ENCODE measurements around the gene ZNF474.

Gene ZNF474

GRCh38 chr5:122105909-122106308 lies 23.4 kb upstream of the ZNF474 start:
- TF ChIP-seq CTCF (IDR thresholded peaks at IDR 0.05; ENCODE audit: low read depth, low read length, missing control alignments): no peak
- no peak overlapping the region for H3K4me3 ChIP-seq (ENCODE audit: low read depth, low read length)
- DNase-seq (ENCODE audit: low read depth): no peak

DNA sequence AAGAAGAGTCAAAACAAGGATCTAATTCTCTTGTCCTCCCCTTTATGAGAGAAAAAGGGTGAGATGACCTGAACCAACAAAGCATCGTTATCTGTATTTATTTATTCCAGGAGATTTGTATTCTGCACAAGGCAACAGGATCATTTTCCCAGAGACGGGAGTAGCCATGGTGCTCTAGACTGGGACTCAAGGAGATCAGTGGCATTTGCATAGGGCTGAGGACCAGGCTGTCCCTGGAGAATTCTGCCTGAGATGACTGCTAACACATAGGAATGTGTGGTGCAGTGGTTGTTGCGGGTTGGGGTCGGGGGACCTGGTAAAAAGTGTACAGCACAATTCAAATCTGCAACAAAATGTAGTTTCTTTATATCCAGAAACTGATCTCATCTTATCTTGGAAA lies 22.3 kb upstream of the ZNF474 start:
- no peak overlapping the region for H3K4me3 ChIP-seq (ENCODE audit: low read depth, low read length)
- DNase-seq (ENCODE audit: low read depth): no peak
- TF ChIP-seq CTCF (IDR thresholded peaks at IDR 0.05; ENCODE audit: low read depth, low read length, missing control alignments): no peak

GRCh38 chr5:122110987-122111386 lies 18.4 kb upstream of the ZNF474 start:
- TF ChIP-seq CTCF (IDR thresholded peaks at IDR 0.05; ENCODE audit: low read depth, low read length, missing control alignments): no peak
- no peak overlapping the region for H3K4me3 ChIP-seq (ENCODE audit: low read depth, low read length)
- no peak for DNase-seq (ENCODE audit: low read depth)

- no peak for DNase-seq (ENCODE audit: low read depth)
- no peak overlapping the region for H3K4me3 ChIP-seq (ENCODE audit: low read depth, low read length)
- no peak for TF ChIP-seq CTCF (IDR thresholded peaks at IDR 0.05; ENCODE audit: low read depth, low read length, missing control alignments)
Observed at GRCh38 chr5:122111460-122111859, 17.9 kb upstream of the ZNF474 start.

GRCh38 chr5:122112063-122112462 lies 17.3 kb upstream of the ZNF474 start:
- no peak for DNase-seq (ENCODE audit: low read depth)
- no peak for TF ChIP-seq CTCF (IDR thresholded peaks at IDR 0.05; ENCODE audit: low read depth, low read length, missing control alignments)
- no peak overlapping the region for H3K4me3 ChIP-seq (ENCODE audit: low read depth, low read length)

- no peak overlapping the region for H3K4me3 ChIP-seq (ENCODE audit: low read depth, low read length)
- no peak for TF ChIP-seq CTCF (IDR thresholded peaks at IDR 0.05; ENCODE audit: low read depth, low read length, missing control alignments)
- no peak for DNase-seq (ENCODE audit: low read depth)
Observed at GRCh38 chr5:122112733-122113558, 16.4 kb upstream of the ZNF474 start.

- no peak for TF ChIP-seq CTCF (IDR thresholded peaks at IDR 0.05; ENCODE audit: low read depth, low read length, missing control alignments)
- DNase-seq (ENCODE audit: low read depth): no peak
- no peak overlapping the region for H3K4me3 ChIP-seq (ENCODE audit: low read depth, low read length)
Observed at GRCh38 chr5:122114501-122114900, 14.8 kb upstream of the ZNF474 start.
